ENCODE data around the gene MUC16.
"Not testable (repeated sequence)": the region's sequence is repeated elsewhere in the genome, so short reads cannot be mapped to it uniquely, and the experiment has no call there.

Gene MUC16

GRCh38 chr19:9054765-9055164 is 44.6 kb upstream of the MUC16 start:
- Histone ChIP-seq H3K9ac (ENCODE audit: low read length) (no peak overlapping the region), H3K9me3 (ENCODE audit: low read length) (no peaks in the 10 kb centered on the region), H3K9me2 (ENCODE audit: low read depth, low read length) (no peaks in the 10 kb centered on the region), H3K4me2 (ENCODE audit: low read length) (no peak overlapping the region), H3K4me1 (ENCODE audit: insufficient read depth, low read length, severe bottlenecking) (no peaks in the 10 kb centered on the region), H3K27me3 (ENCODE audit: insufficient read depth, low read length) (no peaks in the 10 kb centered on the region), H4K20me1 (ENCODE audit: insufficient read depth, low read length) (no peaks in the 10 kb centered on the region), H3K36me3 (ENCODE audit: insufficient read depth, low read length) (no peaks in the 10 kb centered on the region), H3F3A (ENCODE audit: insufficient read depth, low read length) (no peaks in the 10 kb centered on the region), H2AFZ (ENCODE audit: low read length) (no peak overlapping the region), H3K27ac (ENCODE audit: low read depth, low read length, poor library complexity, severe bottlenecking) (no peak overlapping the region), H3K79me2 (ENCODE audit: insufficient read depth, low read length) (no peaks in the 10 kb centered on the region), H3K4me3 (ENCODE audit: low read depth, low read length, poor library complexity, severe bottlenecking) (no peak overlapping the region)
- no peak for TF ChIP-seq EZH2 (IDR thresholded peaks at IDR 0.05; ENCODE audit: borderline replicate concordance, low read length)
- TF ChIP-seq, protein P1, sequence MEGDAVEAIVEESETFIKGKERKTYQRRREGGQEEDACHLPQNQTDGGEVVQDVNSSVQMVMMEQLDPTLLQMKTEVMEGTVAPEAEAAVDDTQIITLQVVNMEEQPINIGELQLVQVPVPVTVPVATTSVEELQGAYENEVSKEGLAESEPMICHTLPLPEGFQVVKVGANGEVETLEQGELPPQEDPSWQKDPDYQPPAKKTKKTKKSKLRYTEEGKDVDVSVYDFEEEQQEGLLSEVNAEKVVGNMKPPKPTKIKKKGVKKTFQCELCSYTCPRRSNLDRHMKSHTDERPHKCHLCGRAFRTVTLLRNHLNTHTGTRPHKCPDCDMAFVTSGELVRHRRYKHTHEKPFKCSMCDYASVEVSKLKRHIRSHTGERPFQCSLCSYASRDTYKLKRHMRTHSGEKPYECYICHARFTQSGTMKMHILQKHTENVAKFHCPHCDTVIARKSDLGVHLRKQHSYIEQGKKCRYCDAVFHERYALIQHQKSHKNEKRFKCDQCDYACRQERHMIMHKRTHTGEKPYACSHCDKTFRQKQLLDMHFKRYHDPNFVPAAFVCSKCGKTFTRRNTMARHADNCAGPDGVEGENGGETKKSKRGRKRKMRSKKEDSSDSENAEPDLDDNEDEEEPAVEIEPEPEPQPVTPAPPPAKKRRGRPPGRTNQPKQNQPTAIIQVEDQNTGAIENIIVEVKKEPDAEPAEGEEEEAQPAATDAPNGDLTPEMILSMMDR (IDR thresholded peaks at IDR 0.05; ENCODE audit: low read length), result no peak

GRCh38 chr19:9054207-9054606 is 44.0 kb upstream of the MUC16 start:
- H4K20me1 ChIP-seq (ENCODE audit: insufficient read depth, low read length), result no peaks in the 10 kb centered on the region
- H3K27me3 ChIP-seq (ENCODE audit: insufficient read depth, low read length), result no peaks in the 10 kb centered on the region
- no peak for TF ChIP-seq EZH2 (IDR thresholded peaks at IDR 0.05; ENCODE audit: borderline replicate concordance, low read length)
- TF ChIP-seq, protein P1 (IDR thresholded peaks at IDR 0.05; ENCODE audit: low read length), result no peak
- no peaks in the 10 kb centered on the region for H3K4me1 ChIP-seq (ENCODE audit: insufficient read depth, low read length, severe bottlenecking)
- H2AFZ ChIP-seq (ENCODE audit: low read length), result no peak overlapping the region
- H3K9me3 ChIP-seq (ENCODE audit: low read length), result no peaks in the 10 kb centered on the region
- no peaks in the 10 kb centered on the region for H3K9me2 ChIP-seq (ENCODE audit: low read depth, low read length)
- no peaks in the 10 kb centered on the region for H3K36me3 ChIP-seq (ENCODE audit: insufficient read depth, low read length)
- H3K27ac ChIP-seq (ENCODE audit: low read depth, low read length, poor library complexity, severe bottlenecking), result no peak overlapping the region
- H3K9ac ChIP-seq (ENCODE audit: low read length), result no peak overlapping the region
- no peaks in the 10 kb centered on the region for H3K79me2 ChIP-seq (ENCODE audit: insufficient read depth, low read length)
- no peaks in the 10 kb centered on the region for H3F3A ChIP-seq (ENCODE audit: insufficient read depth, low read length)
- H3K4me3 ChIP-seq (ENCODE audit: low read depth, low read length, poor library complexity, severe bottlenecking), result no peak overlapping the region
- no peak overlapping the region for H3K4me2 ChIP-seq (ENCODE audit: low read length)

GRCh38 chr19:9053674-9054073 is 43.5 kb upstream of the MUC16 start:
- not testable (repeated sequence) for H3K27me3 ChIP-seq (ENCODE audit: insufficient read depth, low read length); H3K36me3 ChIP-seq (ENCODE audit: insufficient read depth, low read length); H3K79me2 ChIP-seq (ENCODE audit: insufficient read depth, low read length); H2AFZ ChIP-seq (ENCODE audit: low read length); H3K27ac ChIP-seq (ENCODE audit: low read depth, low read length, poor library complexity, severe bottlenecking); H3K9me3 ChIP-seq (ENCODE audit: low read length); H3F3A ChIP-seq (ENCODE audit: insufficient read depth, low read length); H3K4me1 ChIP-seq (ENCODE audit: insufficient read depth, low read length, severe bottlenecking); H3K4me3 ChIP-seq (ENCODE audit: low read depth, low read length, poor library complexity, severe bottlenecking); H4K20me1 ChIP-seq (ENCODE audit: insufficient read depth, low read length); H3K9ac ChIP-seq (ENCODE audit: low read length); H3K9me2 ChIP-seq (ENCODE audit: low read depth, low read length); H3K4me2 ChIP-seq (ENCODE audit: low read length)

DNA sequence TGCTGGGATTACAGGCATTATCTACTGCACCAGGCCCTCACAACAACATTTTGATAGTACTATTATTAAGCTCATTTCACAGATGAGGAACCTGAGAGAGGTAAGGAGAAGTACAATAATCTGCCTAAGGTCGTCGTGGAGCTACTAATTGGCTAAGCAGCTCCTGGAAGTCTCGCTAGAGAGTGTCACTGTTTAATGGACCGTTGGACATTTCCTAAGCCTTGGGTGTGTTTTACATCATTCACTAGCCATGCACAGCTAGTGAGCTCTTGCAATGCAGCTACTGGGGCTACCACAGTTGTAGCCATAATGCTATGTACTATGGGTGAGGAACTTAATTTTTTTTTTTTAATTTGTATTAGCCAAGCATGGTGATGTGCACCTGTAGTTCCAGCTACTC is 42.7 kb upstream of the MUC16 start:
- Histone ChIP-seq H3K9me2 (ENCODE audit: low read depth, low read length) (no peaks in the 10 kb centered on the region), H3K9ac (ENCODE audit: low read length) (no peak overlapping the region), H3K4me3 (ENCODE audit: low read depth, low read length, poor library complexity, severe bottlenecking) (no peak overlapping the region), H3K79me2 (ENCODE audit: insufficient read depth, low read length) (no peaks in the 10 kb centered on the region), H3F3A (ENCODE audit: insufficient read depth, low read length) (no peaks in the 10 kb centered on the region), H3K4me1 (ENCODE audit: insufficient read depth, low read length, severe bottlenecking) (no peaks in the 10 kb centered on the region), H2AFZ (ENCODE audit: low read length) (no peak overlapping the region), H3K9me3 (ENCODE audit: low read length) (no peaks in the 10 kb centered on the region), H3K4me2 (ENCODE audit: low read length) (no peak overlapping the region), H3K27ac (ENCODE audit: low read depth, low read length, poor library complexity, severe bottlenecking) (no peak overlapping the region), H4K20me1 (ENCODE audit: insufficient read depth, low read length) (no peaks in the 10 kb centered on the region), H3K36me3 (ENCODE audit: insufficient read depth, low read length) (no peaks in the 10 kb centered on the region), H3K27me3 (ENCODE audit: insufficient read depth, low read length) (no peaks in the 10 kb centered on the region)
- TF ChIP-seq EZH2 (IDR thresholded peaks at IDR 0.05; ENCODE audit: borderline replicate concordance, low read length), result no peak
- TF ChIP-seq, protein P1 (IDR thresholded peaks at IDR 0.05; ENCODE audit: low read length), result no peak

Measured in OCI-LY1 (cell line).